ENCODE results near the gene NDOR1.

Gene NDOR1

GRCh38 chr9:137167747-137168572 is 37.5 kb upstream of the NDOR1 start:
- no peak for DNase-seq

DNA sequence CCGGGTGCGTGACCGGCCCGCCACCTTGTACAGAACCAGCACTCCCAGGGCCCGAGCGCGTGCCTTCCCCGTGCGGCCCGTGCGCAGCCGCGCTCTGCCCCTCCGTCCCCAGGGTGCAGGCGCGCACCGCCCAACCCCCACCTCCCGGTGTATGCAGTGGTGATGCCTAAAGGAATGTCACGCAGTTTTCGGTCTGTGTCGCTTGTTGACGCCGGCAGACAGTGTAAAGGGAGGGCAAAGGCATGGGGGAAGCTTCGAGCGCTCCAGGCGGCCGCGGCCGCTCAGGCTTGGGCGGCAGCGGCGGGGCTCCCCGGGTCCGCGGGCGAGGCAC is 37.0 kb upstream of the NDOR1 start:
- no peak for DNase-seq

GRCh38 chr9:137168904-137169856 is 36.3 kb upstream of the NDOR1 start:
- no peak for DNase-seq

- DNase-seq, result no peak
These were observed 35.6 kb upstream of the NDOR1 start, which contains the start of gene LRRC26 for GRCh38 chr9:137169896-137170358. LRRC26 (minus strand) TSS chr9:137170051; CDS start chr9:137169943, 108 bp downstream.

DNA sequence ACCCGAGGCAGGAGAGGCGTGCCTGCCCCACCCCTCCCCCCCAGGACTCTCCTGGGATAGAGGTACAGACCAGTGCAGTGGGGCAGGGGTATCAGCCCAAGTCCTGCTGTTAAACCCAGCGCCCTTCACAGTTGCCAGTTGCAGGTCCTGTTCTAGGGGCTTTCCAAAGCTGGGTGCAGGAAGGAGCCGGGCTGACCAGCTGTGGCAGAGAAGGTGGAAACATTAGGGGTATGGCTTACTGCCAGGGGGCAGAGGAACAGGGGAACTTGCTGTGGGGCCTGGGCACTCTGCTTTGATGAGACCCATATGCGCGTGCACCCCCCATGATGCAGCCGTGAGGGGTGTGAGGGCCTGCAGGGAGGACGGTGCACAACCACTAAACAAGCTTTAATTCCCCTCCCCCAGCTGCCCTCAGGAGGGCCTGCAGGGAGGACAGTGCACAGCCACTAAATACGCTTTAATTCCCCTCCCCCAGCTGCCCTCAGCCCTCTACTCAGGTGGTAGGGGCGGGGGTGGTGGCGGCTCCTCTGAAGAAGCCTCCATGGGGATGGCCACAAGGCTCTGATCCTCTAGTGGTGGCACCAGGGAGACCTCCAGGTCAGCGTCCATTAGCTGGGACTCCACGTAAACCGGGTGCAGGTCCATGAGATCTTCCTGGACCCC is 34.9 kb upstream of the NDOR1 start:
- no peak for DNase-seq

DNA sequence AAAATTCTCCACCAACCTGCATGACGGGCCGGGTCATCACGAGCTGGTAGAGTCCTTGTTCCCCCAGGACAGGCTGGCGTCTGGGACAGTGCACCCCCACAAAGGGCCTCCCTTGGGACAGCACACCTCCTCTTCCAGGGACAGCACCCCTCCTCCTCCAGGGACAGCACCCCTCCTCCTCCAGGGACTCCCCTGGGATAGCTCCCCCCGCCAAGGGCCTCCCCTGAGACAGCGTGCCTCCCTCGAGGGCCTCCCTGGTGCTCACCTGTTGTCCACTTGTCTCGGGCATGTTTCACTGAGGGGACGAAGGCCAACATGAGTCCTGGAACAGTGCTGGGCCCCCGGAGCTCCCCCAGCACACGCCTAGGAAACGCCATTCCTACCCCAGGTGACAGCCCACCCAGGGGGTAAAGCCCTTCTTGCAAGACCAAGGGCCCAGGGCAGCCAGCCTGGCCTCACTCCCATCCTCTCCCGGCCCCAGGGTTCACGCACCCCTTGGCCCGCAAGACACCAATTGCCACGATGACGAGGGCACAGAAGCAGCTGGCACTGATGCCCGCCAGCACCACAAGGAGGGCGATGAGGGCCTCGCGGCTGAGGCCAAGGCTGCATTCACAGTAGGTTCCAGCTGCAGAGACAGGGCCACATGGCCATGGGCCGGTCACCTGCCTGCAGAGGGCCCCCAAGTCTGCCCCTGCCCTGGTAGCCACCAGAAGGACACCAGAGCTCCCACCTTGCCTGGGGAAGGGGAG is 34.2 kb upstream of the NDOR1 start:
- DNase-seq, result no peak

GRCh38 chr9:137172901-137173795 is 32.4 kb upstream of the NDOR1 start:
- DNase-seq, result no peak

- no peak for DNase-seq
These were observed 31.5 kb upstream of the NDOR1 start for GRCh38 chr9:137173796-137174664.

DNA sequence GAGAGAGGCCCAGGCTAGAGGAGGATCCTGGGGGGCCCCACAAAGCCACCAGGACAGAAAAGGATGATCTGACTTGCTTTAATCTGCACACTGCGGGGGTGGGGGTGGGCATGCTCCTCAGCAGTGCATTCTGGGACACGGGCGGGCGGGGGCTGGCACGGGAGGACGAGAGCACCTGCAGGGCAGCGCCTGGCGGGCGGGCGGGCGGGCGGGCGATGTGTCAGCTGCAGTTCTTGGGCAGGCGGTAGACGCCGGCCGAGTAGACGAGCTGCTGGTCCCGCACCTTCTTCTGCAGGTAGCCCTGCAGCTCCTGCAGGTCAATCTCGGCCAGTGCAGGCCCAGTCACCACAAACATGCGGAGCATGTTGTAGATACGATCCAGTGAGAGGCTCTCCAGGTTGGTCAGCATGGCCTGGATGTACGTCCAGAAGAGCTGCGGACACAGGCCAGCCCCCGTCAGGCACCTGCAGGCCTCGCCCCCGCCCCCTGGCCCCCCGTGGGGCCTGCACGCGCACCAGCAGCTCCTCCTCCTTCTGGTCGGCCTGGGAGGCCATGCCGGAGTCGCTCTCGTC is 30.7 kb upstream of the NDOR1 start:
- no peak for DNase-seq

GRCh38 chr9:137175345-137175961 is 30.0 kb upstream of the NDOR1 start:
- DNase-seq, result no peak

DNA sequence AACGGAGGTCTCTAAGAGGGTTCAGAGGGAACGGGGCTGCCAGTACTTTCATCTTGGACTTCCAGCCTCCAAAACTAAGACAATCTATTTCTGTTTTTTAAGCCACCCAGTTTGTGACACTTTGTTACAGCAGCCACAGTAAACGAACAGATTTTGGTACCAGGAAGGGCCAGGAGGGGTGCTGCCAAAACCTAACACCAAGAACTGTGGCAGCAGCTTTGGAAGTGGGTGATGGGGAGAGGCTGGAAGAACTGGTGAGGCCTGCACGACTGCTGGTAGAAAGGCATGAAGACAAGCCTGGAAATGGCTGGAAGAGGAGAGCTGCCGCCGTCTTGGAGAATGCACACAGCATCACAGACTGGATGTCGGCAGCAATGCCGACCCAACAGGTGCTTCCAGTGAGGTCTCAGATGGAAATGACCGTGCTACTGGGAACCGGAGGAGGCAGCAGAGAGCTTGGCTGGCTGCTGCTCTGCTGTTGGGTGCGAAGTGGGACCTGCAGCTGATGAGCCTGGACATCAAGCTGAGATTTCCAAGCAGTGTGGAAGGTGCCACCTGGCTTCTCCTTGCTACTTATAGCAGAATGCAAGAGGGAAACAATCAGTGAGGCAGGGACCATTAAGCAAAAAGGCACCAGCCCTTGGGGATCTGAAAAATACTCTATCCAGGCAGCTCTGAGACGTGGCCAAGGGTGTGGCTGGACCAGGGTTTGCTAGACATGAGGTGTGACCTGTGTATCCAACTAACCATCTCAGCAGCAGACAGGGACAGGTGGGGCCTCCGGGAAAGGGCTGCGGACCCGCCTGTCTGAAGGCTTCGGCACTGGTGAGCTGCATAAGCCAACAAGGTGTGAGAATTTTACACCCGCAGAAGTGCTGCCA is 29.0 kb upstream of the NDOR1 start:
- no peak for DNase-seq

GRCh38 chr9:137178201-137178938 is 27.1 kb upstream of the NDOR1 start:
- DNase-seq, result no peak

DNA sequence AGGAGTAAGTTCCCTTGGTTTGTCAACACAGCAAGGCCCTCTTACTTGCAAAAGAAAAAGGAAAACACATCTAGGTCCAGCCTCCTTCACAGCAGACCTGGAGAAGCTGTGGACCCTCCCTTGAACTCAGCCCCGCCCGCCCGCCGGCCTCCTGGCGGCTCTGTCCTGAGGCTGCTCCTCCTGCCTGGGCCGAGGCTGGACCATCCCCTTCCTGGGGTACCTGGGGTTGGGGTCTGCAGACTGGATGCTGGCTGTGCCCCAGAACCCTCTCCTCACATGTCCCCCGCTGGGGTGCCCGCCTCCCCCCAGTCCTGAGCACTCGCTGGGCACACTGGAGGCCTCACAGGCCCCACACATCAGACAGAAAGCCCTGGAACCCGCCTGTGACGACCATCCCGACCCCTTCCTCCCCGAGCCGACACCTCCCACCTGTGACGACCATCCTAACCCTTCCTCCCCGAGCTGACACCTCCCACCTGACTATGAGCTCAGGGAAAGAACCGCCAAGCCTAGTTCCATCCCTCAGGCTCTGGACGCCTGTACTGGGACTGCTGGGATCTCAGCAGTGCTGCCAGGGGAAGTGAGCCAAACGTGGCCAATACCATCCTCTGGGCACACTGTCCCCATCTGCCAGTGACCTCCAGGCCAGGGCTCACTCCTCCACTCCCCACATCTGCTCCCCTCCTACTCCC is 26.4 kb upstream of the NDOR1 start:
- no peak for DNase-seq

- DNase-seq, result no peak
These were observed 25.7 kb upstream of the NDOR1 start for GRCh38 chr9:137179761-137180160.

GRCh38 chr9:137180491-137180890 is 25.0 kb upstream of the NDOR1 start:
- no peak for DNase-seq

GRCh38 chr9:137181680-137182079 is 23.8 kb upstream of the NDOR1 start:
- DNase-seq, result no peak

GRCh38 chr9:137182836-137183235 is 22.7 kb upstream of the NDOR1 start:
- DNase-seq, result no peak
